ENCODE results near the gene CTXND2. TPM values are rescaled to one million over a fixed set of nuclear protein-coding genes. Genes with fewer than 3 reads are reported as not detected.
"Not testable (repeated sequence)": the region's sequence is repeated elsewhere in the genome, so short reads cannot be mapped to it uniquely, and the experiment has no call there.

CTXND2 gene
- total RNA-seq, result not detected in 3 replicates

DNA sequence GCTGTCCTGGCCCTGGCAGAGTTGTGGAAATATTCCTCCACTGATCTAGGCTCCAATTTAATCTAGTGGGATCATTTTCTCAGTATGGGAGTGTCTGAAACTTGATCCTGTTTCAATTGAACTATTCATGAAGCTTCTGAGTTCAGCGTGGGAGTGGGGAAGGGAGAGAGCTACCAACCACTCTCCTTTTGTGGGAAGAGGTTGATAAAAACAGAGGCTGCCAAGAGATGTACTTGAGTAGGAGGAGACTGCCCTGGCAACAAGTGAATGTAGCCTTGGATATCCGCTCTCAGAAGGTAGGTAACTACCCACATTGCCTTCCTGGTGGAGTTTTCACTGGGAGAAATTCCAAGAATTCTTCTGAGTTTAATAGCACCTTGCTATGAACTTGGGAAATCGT is at the start of gene CTXND2:
Gene CTXND2, plus strand, starts transcription at position 119 of the 400 bp plus-strand sequence. CDS start 25,179 bp downstream, outside the sequence.
- Mint-ChIP-seq H3K27ac (peak within 1 kb of the TSS; percentile 77), H3K9me3 (no peaks in the 10 kb centered on the region), H3K27me3 (ENCODE audit: low read depth) (peaks cover 3% of the 10 kb centered on the region), H3K4me1 (peaks cover 4% of the 10 kb centered on the region), H3K36me3 (no peaks in the 10 kb centered on the region), H3K4me3 (no peak within 1 kb of the TSS)
- no peak for DNase-seq (ENCODE audit: low spot score in 2 of 2, unreplicated experiment in 2 of 2)
- no peak for TF ChIP-seq CTCF (IDR thresholded peaks at IDR 0.05; ENCODE audit: unreplicated experiment)

DNA sequence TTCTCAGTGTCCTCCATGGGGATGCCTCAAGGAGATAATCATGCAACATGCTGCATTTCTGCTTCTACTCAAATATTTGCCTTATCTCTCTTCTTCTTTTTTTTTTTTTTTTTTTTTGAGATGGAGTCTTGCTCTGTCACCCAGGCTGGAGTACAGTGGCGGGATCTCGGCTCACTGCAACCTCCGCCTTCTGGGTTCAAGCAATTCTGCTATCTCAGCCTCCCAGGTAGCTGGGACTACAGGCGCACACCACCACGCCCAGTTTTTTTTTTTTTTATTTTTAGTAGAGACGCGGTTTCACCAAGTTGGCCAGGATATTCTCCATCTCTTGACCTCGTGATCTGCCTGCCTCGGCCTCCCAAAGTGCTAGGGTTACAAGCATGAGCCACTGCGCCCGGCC is 46.1 kb upstream of the CTXND2 start:
- H3K4me1 Mint-ChIP-seq, result peaks cover 30% of the 10 kb centered on the region
- not testable (repeated sequence) for DNase-seq (ENCODE audit: low spot score in 2 of 2, unreplicated experiment in 2 of 2); H3K27me3 Mint-ChIP-seq (ENCODE audit: low read depth); H3K27ac Mint-ChIP-seq; H3K9me3 Mint-ChIP-seq; H3K4me3 Mint-ChIP-seq
- peaks cover 15% of the 10 kb centered on the region for H3K36me3 Mint-ChIP-seq

DNA sequence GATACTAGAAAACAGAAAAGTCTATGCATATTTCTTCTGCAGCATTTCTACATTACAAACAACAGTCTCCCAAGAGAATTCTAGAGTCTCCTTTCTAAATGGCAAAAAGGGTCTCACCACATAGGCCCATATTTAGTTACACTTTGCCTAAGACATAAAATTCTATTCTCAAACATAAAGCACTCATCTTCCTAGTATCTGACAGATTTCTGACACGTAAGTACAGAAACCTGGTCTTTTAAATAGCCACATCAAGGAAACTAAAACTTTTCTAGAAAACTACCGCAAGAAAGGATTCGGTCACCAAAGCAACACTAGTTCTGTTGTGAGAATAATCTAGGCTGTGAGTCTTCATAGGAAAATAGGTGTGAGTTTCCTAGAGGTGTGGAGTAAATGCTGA is 45.3 kb upstream of the CTXND2 start:
- no peak for DNase-seq (ENCODE audit: low spot score in 2 of 2, unreplicated experiment in 2 of 2)
- TF ChIP-seq CTCF (IDR thresholded peaks at IDR 0.05; ENCODE audit: unreplicated experiment), result no peak
- H3K9me3 Mint-ChIP-seq, result no peaks in the 10 kb centered on the region
- peaks cover 16% of the 10 kb centered on the region for H3K36me3 Mint-ChIP-seq
- no peak overlapping the region for H3K4me3 Mint-ChIP-seq
- no peaks in the 10 kb centered on the region for H3K27me3 Mint-ChIP-seq (ENCODE audit: low read depth)
- peaks cover 23% of the 10 kb centered on the region for H3K4me1 Mint-ChIP-seq
- H3K27ac Mint-ChIP-seq, result no peak overlapping the region

DNA sequence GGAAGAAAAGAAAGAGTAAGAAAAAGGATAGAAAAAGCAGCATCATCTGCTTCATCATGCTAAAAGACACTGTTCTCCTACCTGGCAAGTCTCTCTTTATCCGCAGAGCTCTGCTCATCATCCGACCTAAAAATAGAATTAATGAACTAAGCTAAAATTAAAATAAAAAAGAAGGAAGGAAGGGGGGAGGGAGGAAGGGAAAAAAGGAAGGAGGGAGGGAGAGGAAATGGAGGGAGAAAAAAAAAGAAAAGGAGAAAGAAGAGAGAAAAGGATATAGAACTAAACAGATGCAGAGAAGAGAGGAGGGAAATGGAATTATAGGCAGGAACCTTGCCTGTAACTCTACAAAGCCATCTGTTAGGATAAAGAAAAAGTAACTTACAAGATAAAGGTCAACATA is 44.6 kb upstream of the CTXND2 start:
- Mint-ChIP-seq H3K9me3 (no peaks in the 10 kb centered on the region), H3K27ac (peak overlapping the region; percentile 68), H3K36me3 (peaks cover 20% of the 10 kb centered on the region), H3K4me3 (no peak overlapping the region), H3K4me1 (peaks cover 16% of the 10 kb centered on the region), H3K27me3 (ENCODE audit: low read depth) (no peaks in the 10 kb centered on the region)
- no peak for TF ChIP-seq CTCF (IDR thresholded peaks at IDR 0.05; ENCODE audit: unreplicated experiment)
- no peak for DNase-seq (ENCODE audit: low spot score in 2 of 2, unreplicated experiment in 2 of 2)

DNA sequence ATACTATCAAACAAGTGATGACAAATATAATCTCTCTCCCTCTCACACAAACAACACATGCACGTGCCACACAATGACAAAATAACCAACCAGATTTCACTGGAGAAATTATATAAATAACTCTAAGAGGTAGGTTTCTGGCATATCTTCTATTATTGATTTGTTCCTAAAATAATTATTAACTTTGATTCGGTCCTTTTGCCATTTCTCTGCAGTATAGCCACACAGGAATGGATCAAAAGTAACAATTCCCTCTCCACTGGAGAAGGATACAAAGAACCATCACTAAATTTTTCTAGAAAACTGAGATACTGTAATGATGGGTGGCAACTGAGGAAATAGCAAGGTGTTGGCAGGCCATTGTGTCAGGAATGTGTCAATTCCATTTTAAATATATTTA is 44.0 kb upstream of the CTXND2 start:
- no peak for DNase-seq (ENCODE audit: low spot score in 2 of 2, unreplicated experiment in 2 of 2)
- no peak overlapping the region for H3K4me3 Mint-ChIP-seq
- H3K36me3 Mint-ChIP-seq, result peaks cover 25% of the 10 kb centered on the region
- no peaks in the 10 kb centered on the region for H3K9me3 Mint-ChIP-seq
- no peak for TF ChIP-seq CTCF (IDR thresholded peaks at IDR 0.05; ENCODE audit: unreplicated experiment)
- H3K27me3 Mint-ChIP-seq (ENCODE audit: low read depth), result no peaks in the 10 kb centered on the region
- peaks cover 11% of the 10 kb centered on the region for H3K4me1 Mint-ChIP-seq
- H3K27ac Mint-ChIP-seq, result no peak overlapping the region

- H3K9me3 Mint-ChIP-seq, result no peaks in the 10 kb centered on the region
- H3K27me3 Mint-ChIP-seq (ENCODE audit: low read depth), result no peaks in the 10 kb centered on the region
- no peak overlapping the region for H3K4me3 Mint-ChIP-seq
- TF ChIP-seq CTCF (IDR thresholded peaks at IDR 0.05; ENCODE audit: unreplicated experiment), result no peak
- no peak overlapping the region for H3K27ac Mint-ChIP-seq
- H3K4me1 Mint-ChIP-seq, result peaks cover 9% of the 10 kb centered on the region
- H3K36me3 Mint-ChIP-seq, result peaks cover 25% of the 10 kb centered on the region
- DNase-seq (ENCODE audit: low spot score in 2 of 2, unreplicated experiment in 2 of 2), result no peak
Measured at GRCh38 chr1:150843474-150843873, 43.5 kb upstream of the CTXND2 start.
